Dendritic cell treated with granulocyte-macrophage colony-stimulating factor and Interleukin-4, amounts not matched to agents 40 ng/mL and 50 ng/mL, for 4 days (primary cell): Measurements from ENCODE around the gene CCDC126.

ENCODE experiments used
- H3K27ac Mint-ChIP-seq: one replicate; pipeline ENCODE4 v1.8.0; 2022; ENCODE audit warnings: mild to moderate bottlenecking, mixed read lengths
- H3K27me3 Mint-ChIP-seq: one replicate; pipeline ENCODE4 v1.8.0; 2022; ENCODE audit warnings: mild to moderate bottlenecking, mixed read lengths
- H3K36me3 Mint-ChIP-seq: one replicate; pipeline ENCODE4 v1.8.0; 2022; ENCODE audit warnings: low read depth, mixed read lengths
- H3K4me1 Mint-ChIP-seq: one replicate; pipeline ENCODE4 v1.8.0; 2022; ENCODE audit warnings: low read depth, mixed read lengths
- H3K4me3 Mint-ChIP-seq: one replicate; pipeline ENCODE4 v1.8.0; 2022; ENCODE audit warnings: mild to moderate bottlenecking, moderate library complexity, mixed read lengths
- H3K9me3 Mint-ChIP-seq: one replicate; pipeline ENCODE4 v1.8.0; 2022; ENCODE audit warnings: mixed read lengths
- intact Hi-C: fragments of 100-400 bp; cut with micrococcal nuclease; formaldehyde crosslinking; loops from one replicate; pipeline ENCODE4 v1.15.0; 2022

Gene CCDC126

DNA sequence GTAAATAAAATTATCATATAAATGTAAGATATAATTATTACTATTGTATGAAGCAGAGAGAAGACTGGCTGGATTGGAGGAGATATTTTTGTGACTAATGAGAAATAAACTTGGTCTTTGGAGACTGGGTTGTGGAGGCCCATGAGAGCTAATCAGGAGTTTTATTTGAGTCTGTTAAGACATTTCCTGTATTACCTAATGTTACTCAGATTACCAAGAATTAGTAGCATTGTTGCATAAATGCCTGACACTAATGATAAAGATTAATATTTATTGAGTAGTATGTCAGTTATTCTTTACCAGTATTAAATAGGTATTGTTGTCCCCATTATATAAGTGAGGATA lies 7.1 kb downstream of the CCDC126 start:
- Mint-ChIP-seq H3K27ac (no peak overlapping the region), H3K27me3 (no peaks in the 10 kb centered on the region), H3K4me3 (no peak overlapping the region), H3K36me3 (peaks cover 6% of the 10 kb centered on the region), H3K4me1 (peaks cover 12% of the 10 kb centered on the region), H3K9me3 (no peaks in the 10 kb centered on the region)
- intact Hi-C loops: no loop called here

DNA sequence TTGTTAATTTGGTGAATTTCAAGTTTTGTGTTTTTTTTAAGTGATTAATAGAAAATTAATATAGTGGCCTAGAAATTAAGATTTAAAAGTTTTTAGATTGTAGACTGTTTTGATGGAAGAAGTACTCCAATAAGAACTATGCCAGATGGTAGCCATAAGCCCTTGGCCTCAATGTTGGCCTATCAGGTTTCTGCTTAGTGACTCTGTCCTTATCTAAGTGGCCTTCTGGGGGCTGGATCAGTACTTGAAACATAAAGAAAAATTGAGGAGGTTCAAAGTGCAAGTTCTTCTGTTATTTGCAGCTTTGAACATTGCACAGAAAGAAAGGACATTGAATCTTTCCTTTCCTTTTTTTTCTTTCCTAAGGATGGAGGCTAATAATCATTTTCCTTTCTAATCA lies 9.9 kb downstream of the CCDC126 start:
- no peak overlapping the region for H3K4me3 Mint-ChIP-seq
- H3K27ac Mint-ChIP-seq: no peak overlapping the region
- no peaks in the 10 kb centered on the region for H3K27me3 Mint-ChIP-seq
- H3K9me3 Mint-ChIP-seq: no peaks in the 10 kb centered on the region
- H3K4me1 Mint-ChIP-seq: peaks cover 12% of the 10 kb centered on the region
- peaks cover 11% of the 10 kb centered on the region for H3K36me3 Mint-ChIP-seq
- intact Hi-C loops: no loop called here

DNA sequence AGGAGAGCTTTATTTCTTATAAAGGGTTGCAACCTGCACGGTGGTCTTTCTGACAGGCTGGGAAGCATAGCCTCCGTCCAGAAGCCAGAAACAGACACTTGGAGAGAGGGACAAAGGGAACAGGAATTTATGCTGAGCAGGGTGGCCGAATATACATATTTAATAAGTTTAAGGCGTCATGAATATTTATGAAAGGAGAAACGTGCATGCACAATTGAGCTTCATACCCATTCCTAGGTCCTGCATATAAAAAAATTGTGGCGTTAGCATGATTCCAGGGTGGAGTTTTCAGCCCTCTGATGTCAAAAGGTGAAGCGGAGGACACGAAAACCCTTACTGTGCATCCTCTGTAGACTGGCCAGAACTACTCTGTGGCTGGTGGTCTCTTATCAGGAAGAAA lies 10.7 kb downstream of the CCDC126 start:
- no peaks in the 10 kb centered on the region for H3K27me3 Mint-ChIP-seq
- peaks cover 17% of the 10 kb centered on the region for H3K36me3 Mint-ChIP-seq
- no peaks in the 10 kb centered on the region for H3K9me3 Mint-ChIP-seq
- H3K27ac Mint-ChIP-seq: no peak overlapping the region
- intact Hi-C loops: no loop called here
- peaks cover 6% of the 10 kb centered on the region for H3K4me1 Mint-ChIP-seq
- no peak overlapping the region for H3K4me3 Mint-ChIP-seq

DNA sequence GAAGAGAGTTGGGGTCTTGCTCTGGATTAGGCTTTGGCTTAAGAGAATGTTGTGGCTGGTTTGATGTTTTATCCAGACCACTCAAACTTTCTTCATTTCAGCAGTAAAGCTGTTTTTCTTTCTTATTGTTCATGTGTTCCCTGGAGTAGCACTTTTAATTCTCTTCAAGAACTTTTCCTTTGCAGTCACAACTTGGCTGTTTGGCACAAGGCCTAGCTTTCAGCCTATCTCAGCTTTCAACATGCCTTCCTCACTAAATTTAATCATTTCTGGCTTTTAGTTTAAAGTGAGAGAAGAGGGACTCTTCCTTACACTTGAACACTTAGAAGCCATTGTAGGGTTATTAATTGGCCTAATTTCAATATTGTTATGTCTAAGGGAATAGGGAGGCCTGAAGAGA lies 18.1 kb downstream of the CCDC126 start:
- Mint-ChIP-seq H3K9me3 (peaks cover 45% of the 10 kb centered on the region), H3K4me1 (no peaks in the 10 kb centered on the region), H3K27ac (no peak overlapping the region), H3K36me3 (peaks cover 75% of the 10 kb centered on the region), H3K4me3 (no peak overlapping the region), H3K27me3 (no peaks in the 10 kb centered on the region)
- intact Hi-C loops: no loop called here

DNA sequence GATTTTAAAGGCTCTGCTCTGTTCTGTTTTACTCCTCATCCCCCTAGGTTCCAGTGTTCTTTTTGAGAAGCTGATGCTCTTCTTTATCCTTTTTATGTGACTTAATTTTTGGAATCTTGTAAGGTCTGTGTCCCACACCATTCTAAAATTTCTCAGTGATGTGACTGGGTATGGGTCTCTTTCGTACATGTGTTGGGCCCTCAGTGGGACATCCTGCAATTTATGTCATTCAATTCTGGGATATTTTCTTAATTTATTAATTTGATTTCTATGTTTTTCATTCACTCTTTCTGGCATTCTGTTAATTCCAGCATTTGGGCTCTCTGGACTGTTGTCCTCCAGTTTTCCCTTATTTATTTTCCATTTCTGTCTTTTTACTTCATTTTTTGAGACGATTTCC lies 19.4 kb downstream of the CCDC126 start:
- peaks cover 69% of the 10 kb centered on the region for H3K36me3 Mint-ChIP-seq
- no peak overlapping the region for H3K4me3 Mint-ChIP-seq
- peaks cover 45% of the 10 kb centered on the region for H3K9me3 Mint-ChIP-seq

DNA sequence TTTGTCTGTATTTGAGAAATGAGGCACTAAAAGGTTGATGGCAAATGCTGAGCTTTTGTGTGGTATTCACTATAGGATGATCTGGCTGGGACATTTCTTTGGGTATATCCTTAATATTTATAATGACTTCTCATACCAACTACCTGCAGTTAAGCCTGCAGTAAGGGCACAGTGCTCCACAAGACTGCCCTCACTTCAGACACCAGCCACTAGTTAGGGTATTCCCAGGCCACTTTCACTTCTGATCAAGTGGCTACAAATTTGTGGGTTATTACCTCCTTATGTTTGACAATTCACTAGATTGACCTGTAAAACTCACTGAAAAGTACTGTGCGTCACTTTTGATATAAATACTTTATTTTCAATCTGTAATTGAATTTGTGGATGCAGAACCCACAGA lies 20.3 kb downstream of the CCDC126 start:
- intact Hi-C loops: no loop called here
- Mint-ChIP-seq H3K4me1 (peaks cover 5% of the 10 kb centered on the region), H3K27ac (no peak overlapping the region), H3K36me3 (peaks cover 62% of the 10 kb centered on the region), H3K4me3 (no peak overlapping the region), H3K27me3 (no peaks in the 10 kb centered on the region), H3K9me3 (peaks cover 45% of the 10 kb centered on the region)

More for the DNA sequence above, 19.4 kb downstream of the CCDC126 start:
- Mint-ChIP-seq H3K27ac (no peak overlapping the region), H3K4me1 (no peaks in the 10 kb centered on the region), H3K27me3 (no peaks in the 10 kb centered on the region)
- intact Hi-C loops: no loop called here

DNA sequence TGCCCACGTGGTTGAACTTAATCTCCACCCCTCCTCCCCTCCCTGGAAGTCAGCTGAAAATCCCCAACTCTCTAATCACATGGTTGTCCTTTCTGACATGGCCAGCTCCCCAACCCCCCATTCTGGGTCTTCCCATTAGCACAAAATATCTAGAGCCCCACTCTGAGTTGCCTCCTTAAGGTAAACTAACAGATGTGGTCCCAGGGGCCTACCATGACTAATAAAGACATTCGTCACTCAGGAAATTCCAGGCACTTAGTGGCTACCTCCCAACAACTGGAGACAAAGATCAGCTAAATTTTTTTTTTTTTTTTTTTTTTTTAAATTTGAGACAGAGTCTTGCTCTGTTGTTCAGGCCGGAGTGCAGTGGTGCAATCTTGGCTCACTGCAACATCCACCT lies 21.1 kb downstream of the CCDC126 start:
- intact Hi-C loops: no loop called here
- no peak overlapping the region for H3K27ac Mint-ChIP-seq
- H3K36me3 Mint-ChIP-seq: peaks cover 55% of the 10 kb centered on the region
- no peaks in the 10 kb centered on the region for H3K27me3 Mint-ChIP-seq
- no peak overlapping the region for H3K4me3 Mint-ChIP-seq
- H3K9me3 Mint-ChIP-seq: peaks cover 45% of the 10 kb centered on the region
- H3K4me1 Mint-ChIP-seq: peaks cover 5% of the 10 kb centered on the region

DNA sequence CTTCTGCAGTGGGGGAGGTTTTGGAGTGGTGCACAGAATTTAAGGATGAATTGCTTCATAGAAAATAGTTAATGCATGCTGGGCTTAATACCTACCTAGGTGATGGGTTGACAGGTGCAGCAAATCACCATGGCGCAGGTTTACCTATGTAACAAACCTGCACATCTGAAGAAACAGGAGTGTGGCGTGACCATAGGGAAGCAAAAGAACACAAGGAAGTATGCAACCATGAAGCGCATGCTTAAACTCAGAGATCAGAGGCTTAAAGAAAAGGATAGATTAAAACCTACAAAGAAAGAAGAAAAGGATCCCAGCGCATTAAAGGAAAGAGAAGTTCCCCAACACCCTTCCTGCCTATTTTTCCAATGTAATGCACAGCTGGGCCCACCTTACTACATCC lies 22.0 kb downstream of the CCDC126 start:
- Mint-ChIP-seq H3K36me3 (peaks cover 48% of the 10 kb centered on the region), H3K27me3 (no peaks in the 10 kb centered on the region), H3K9me3 (peaks cover 45% of the 10 kb centered on the region), H3K4me3 (no peak overlapping the region), H3K4me1 (peaks cover 5% of the 10 kb centered on the region), H3K27ac (no peak overlapping the region)
- intact Hi-C loops: no loop called here

DNA sequence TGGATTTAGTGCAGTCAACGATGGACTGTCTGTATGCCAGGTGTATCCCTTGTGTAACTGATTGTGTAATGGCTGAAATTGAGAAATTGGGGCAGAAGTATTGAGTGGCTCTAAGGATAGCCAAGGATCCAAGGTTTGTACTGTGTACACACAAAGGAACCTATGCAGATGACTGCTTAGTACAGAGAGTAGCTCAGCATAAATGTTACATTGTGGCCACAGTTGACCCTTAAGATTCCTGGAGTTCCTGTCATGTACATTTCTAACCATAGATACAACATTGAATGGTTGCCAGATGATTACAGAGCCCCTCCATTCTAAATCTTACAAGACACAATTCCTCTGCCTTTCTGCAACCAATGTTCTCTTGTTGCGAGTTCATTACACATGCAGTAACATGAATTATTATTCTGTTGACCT lies 25.3 kb downstream of the CCDC126 start:
- H3K36me3 Mint-ChIP-seq: peaks cover 21% of the 10 kb centered on the region
- H3K27me3 Mint-ChIP-seq: no peaks in the 10 kb centered on the region
- peaks cover 21% of the 10 kb centered on the region for H3K9me3 Mint-ChIP-seq
- peaks cover 5% of the 10 kb centered on the region for H3K4me1 Mint-ChIP-seq
- intact Hi-C loops: no loop called here
- no peak overlapping the region for H3K4me3 Mint-ChIP-seq
- H3K27ac Mint-ChIP-seq: no peak overlapping the region

DNA sequence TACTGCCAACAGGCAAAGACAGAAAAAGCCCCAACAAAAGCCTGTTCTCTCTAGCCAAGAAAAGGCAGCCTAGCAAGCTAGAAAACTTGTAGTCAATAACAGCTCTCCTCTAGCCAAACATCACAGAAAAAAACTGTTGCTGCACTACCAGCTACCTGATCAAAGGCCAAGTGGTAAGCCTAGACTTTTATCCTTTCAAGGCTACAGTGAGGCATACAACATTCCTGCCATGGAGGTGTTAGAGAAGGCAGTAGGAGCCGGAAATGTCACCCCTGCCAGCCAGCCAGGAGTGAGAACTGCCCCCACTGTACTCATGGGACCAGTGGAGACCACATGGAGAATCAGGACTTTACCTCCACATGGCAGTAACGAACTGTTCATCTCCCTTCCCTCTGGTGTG lies 31.2 kb downstream of the CCDC126 start:
- Mint-ChIP-seq H3K9me3 (no peaks in the 10 kb centered on the region), H3K4me1 (no peaks in the 10 kb centered on the region), H3K27me3 (no peaks in the 10 kb centered on the region), H3K36me3 (peaks cover 6% of the 10 kb centered on the region), H3K27ac (no peak overlapping the region), H3K4me3 (no peak overlapping the region)
- intact Hi-C loops: no loop called here

DNA sequence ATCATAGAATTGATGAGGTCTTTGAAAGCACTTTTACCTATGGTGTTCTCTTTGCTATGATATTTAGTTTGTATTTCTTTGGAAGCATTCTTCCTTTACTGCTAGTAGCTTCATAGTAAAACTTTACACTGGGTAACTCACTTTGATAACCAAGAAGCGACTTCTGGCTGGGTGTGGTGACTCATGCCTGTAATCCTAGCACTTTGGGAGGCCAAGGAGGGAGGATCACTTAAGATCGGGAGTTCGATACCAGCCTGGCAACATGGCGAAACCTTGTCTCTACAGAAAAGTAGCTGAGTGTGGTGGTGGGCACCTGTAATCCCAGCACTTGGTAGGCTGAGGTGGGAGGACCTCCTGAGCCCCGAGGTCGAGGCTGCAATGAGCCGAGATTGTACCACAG lies 36.2 kb downstream of the CCDC126 start:
- no peaks in the 10 kb centered on the region for H3K9me3 Mint-ChIP-seq
- H3K4me1 Mint-ChIP-seq: no peaks in the 10 kb centered on the region
- peaks cover 15% of the 10 kb centered on the region for H3K36me3 Mint-ChIP-seq
- H3K27ac Mint-ChIP-seq: no peak overlapping the region
- no peak overlapping the region for H3K4me3 Mint-ChIP-seq
- intact Hi-C loops: no loop called here
- no peaks in the 10 kb centered on the region for H3K27me3 Mint-ChIP-seq

DNA sequence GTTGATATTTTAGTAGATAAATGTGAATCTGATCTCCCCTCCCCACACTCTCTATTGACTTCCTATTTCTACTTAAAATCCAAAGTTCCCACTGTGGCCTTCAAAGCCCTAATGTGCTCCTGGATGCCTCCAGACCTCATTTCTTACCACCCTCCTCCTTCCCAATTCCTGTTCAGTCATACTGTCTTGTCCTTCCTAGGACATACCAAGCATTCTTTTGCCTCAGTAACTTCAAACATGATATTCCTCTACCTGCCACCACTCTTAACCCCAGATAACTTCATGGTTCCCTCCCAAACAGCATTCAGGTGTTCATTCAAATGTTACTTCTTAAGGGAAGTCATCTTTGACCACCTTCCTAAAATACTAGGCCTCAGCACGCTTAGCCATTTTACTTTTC lies 48.6 kb downstream of the CCDC126 start:
- intact Hi-C loops: no loop called here
- Mint-ChIP-seq H3K27me3 (no peaks in the 10 kb centered on the region), H3K27ac (no peak overlapping the region), H3K9me3 (no peaks in the 10 kb centered on the region), H3K4me1 (no peaks in the 10 kb centered on the region), H3K4me3 (no peak overlapping the region), H3K36me3 (no peaks in the 10 kb centered on the region)

DNA sequence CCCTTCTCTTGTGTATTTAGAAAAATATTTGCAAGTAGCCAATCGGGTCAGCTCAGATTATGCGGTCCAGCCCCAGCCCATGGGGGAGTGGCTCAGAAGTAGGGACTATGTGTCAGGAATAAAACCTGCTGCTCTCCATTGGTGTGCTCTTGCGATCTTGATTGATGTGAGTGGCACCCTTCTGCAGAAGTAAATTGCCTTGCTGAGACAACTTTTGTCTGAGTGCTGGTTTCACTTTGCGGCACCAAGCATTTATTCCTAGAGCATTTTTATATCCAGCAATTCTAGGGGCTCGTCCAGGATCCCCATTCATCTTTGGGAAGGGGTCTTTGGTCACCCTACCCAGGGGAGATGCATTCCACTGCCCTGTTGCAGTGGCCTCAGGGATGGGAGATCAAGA lies 56.8 kb downstream of the CCDC126 start:
- no peaks in the 10 kb centered on the region for H3K4me1 Mint-ChIP-seq
- H3K27ac Mint-ChIP-seq: no peak overlapping the region
- no peaks in the 10 kb centered on the region for H3K27me3 Mint-ChIP-seq
- no peak overlapping the region for H3K4me3 Mint-ChIP-seq
- no peaks in the 10 kb centered on the region for H3K36me3 Mint-ChIP-seq
- intact Hi-C loops: no loop called here
- peaks cover 60% of the 10 kb centered on the region for H3K9me3 Mint-ChIP-seq

DNA sequence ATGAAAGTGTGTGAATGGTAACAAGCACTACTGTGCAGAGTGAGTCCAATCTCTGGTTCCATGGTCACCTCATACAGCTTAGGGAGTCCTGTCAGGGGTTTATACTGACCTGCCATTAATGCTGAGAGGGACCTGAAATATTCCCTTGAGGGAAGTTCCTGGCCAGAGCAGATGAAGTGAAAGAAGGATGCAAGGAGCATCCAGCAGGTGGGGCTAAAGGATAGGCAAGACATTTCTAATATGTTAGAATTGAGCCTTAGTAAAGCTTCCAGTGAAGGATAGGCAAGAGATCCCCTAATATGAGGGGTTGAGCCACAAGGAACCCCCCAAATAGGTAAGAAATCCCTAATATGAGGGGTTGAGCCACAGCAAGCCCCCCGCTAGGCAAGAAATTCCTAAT lies 57.3 kb downstream of the CCDC126 start:
- H3K4me1 Mint-ChIP-seq: no peaks in the 10 kb centered on the region
- intact Hi-C loops: no loop called here
- H3K36me3 Mint-ChIP-seq: no peaks in the 10 kb centered on the region
- no peaks in the 10 kb centered on the region for H3K27me3 Mint-ChIP-seq
- H3K27ac Mint-ChIP-seq: no peak overlapping the region
- no peak overlapping the region for H3K4me3 Mint-ChIP-seq
- H3K9me3 Mint-ChIP-seq: peaks cover 64% of the 10 kb centered on the region

DNA sequence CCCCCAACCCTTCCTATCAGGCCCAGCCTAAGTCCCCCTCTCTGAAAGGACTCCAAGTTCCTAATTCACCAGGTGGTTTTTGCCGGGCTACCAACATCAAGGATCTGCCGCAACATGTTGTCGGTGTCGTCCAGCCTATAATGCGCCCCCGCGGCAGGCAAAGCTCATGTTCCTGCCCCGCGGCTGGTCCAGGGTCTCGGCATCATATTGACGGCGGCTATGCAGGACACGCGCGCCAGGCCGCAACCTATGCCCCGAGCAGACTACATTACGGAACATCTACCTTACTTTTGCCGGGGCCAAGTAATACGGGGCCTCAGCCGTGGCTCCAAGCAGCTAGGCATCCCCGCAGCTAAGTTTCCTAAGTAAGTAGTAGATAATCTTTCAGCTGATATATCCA lies 58.3 kb downstream of the CCDC126 start:
- H3K27me3 Mint-ChIP-seq: no peaks in the 10 kb centered on the region
- H3K4me3 Mint-ChIP-seq: no peak overlapping the region
- no peaks in the 10 kb centered on the region for H3K4me1 Mint-ChIP-seq
- H3K36me3 Mint-ChIP-seq: no peaks in the 10 kb centered on the region
- H3K27ac Mint-ChIP-seq: no peak overlapping the region
- intact Hi-C loops: no loop called here
- peaks cover 64% of the 10 kb centered on the region for H3K9me3 Mint-ChIP-seq
